Cardiac septum (tissue), 1 donor: ENCODE results near the gene DIP2A. TPM values are rescaled to one million over a fixed set of nuclear protein-coding genes. Genes with fewer than 3 reads are reported as not detected.
"Not testable (repeated sequence)": the region's sequence is repeated elsewhere in the genome, so short reads cannot be mapped to it uniquely, and the experiment has no call there.

ENCODE experiments used
- DNase-seq: peaks from one replicate; pipeline ENCODE4 v3.0.0-alpha.2; 2020; ENCODE audit warnings: low spot score
- intact Hi-C: fragments of 100-400 bp; cut with DNase I; formaldehyde crosslinking; loops from one replicate; pipeline ENCODE4 v1.14.0; 2022
- total RNA-seq: library from RNA; stranded (reverse); fragmentation: NEBNext Ultra II Directional; extraction: Animal tissue kit (Norgen Biotek cat#: 25700); gene quantifications from one replicate; pipeline ENCODE4 v1.2.1, GENCODE V29; 2021
- donor health status: DM: no; HTN: no; CAD: no.

Gene DIP2A
- total RNA-seq, 1 donor from 2014 or later, result 38.9 TPM

- intact Hi-C loops, result no loop called here
- no peak for DNase-seq
Measured at GRCh38 chr21:46504666-46505065, 46.0 kb downstream of the DIP2A start.

GRCh38 chr21:46507562-46507961 is 48.9 kb downstream of the DIP2A start:
- intact Hi-C loops, result no loop called here
- no peak for DNase-seq

- intact Hi-C loops, result no loop called here
- DNase-seq, result no peak
Measured at GRCh38 chr21:46509741-46510502, 51.2 kb downstream of the DIP2A start.

- intact Hi-C loops, result no loop called here
- no peak for DNase-seq
Measured at GRCh38 chr21:46515109-46515508, 56.4 kb downstream of the DIP2A start.

GRCh38 chr21:46516068-46516467 is 57.4 kb downstream of the DIP2A start:
- intact Hi-C loops, result no loop called here

GRCh38 chr21:46517361-46517760 is 58.7 kb downstream of the DIP2A start:
- DNase-seq, result no peak
- intact Hi-C loops, result no loop called here

More at GRCh38 chr21:46516068-46516467, 57.4 kb downstream of the DIP2A start:
- no peak for DNase-seq

- no peak for DNase-seq
- intact Hi-C loops, result no loop called here
Measured at GRCh38 chr21:46518983-46519583, 60.4 kb downstream of the DIP2A start.

- intact Hi-C loops, DNase-seq: not testable (repeated sequence)
Measured at GRCh38 chr21:46527393-46527792, 68.7 kb downstream of the DIP2A start.

- intact Hi-C loops, result no loop called here
- DNase-seq, result no peak
Measured at GRCh38 chr21:46527801-46528200, 69.1 kb downstream of the DIP2A start.

- intact Hi-C loops, result no loop called here
- DNase-seq, result no peak
Measured at GRCh38 chr21:46532080-46532479, 73.4 kb downstream of the DIP2A start.

- DNase-seq, result no peak
- intact Hi-C loops, result no loop called here
Measured at GRCh38 chr21:46537026-46537425, 78.3 kb downstream of the DIP2A start.

GRCh38 chr21:46538262-46538661 is 79.6 kb downstream of the DIP2A start:
- no peak for DNase-seq
- intact Hi-C loops, result no loop called here

GRCh38 chr21:46538851-46539666 is 80.4 kb downstream of the DIP2A start:
- no peak for DNase-seq
- intact Hi-C loops, result no loop called here

GRCh38 chr21:46540087-46540710 is 81.5 kb downstream of the DIP2A start:
- DNase-seq, result no peak
- intact Hi-C loops, result no loop called here

- intact Hi-C loops, result no loop called here
- no peak for DNase-seq
Measured at GRCh38 chr21:46542588-46543124, 84.0 kb downstream of the DIP2A start.

GRCh38 chr21:46543306-46543705 is 84.6 kb downstream of the DIP2A start:
- intact Hi-C loops, result no loop called here
- DNase-seq, result no peak

- no peak for DNase-seq
- intact Hi-C loops, result no loop called here
Measured at GRCh38 chr21:46544003-46544402, 85.3 kb downstream of the DIP2A start.

GRCh38 chr21:46544824-46545223 is 86.1 kb downstream of the DIP2A start:
- DNase-seq, result no peak
- intact Hi-C loops, result no loop called here

GRCh38 chr21:46545363-46545762 is 86.7 kb downstream of the DIP2A start:
- intact Hi-C loops, result no loop called here
- DNase-seq, result no peak

GRCh38 chr21:46545911-46546310 is 87.2 kb downstream of the DIP2A start:
- no peak for DNase-seq
- intact Hi-C loops, result no loop called here
